Measurements from ENCODE around the gene METTL16.

Gene METTL16

DNA sequence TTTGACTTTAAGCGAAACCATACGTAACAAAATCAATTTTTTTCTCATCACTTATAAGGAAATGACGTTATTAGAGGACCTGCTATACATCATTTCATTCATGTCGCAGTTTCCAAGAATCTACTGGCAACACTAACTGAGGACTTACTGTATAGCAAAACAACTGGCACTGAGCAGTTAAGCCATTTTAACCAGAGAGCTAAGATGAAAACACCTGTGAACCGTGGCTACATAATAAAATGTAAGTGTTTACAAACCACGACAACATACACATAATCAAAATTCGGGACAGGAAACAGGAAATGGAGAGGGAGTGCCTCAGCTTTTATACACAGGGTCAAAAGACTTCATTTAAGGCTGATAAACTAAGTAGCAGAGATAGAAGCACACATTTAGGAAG lies 29.5 kb downstream of the METTL16 start:
- TF ChIP-seq ZNF274 (IDR thresholded peaks at IDR 0.05; ENCODE audit: low read depth, low read length), result no peak

DNA sequence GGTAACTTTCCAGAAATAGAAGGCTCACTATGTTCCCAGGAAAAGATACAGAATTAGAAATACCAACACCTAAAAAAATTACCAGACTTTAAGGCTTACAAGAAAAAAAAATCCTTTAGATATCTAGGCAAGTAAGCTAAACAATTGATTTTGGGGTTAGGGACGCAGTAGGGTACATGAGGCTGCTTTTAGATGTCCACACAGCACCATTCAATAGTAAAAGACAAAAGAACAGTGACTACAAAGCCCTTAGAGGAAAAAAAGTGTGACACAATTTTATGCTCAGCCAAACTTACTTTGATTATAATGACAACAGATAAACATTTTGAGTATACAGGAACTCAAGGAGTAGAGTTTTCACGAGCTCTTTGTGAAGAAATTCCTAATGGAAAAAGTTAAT lies 29.9 kb downstream of the METTL16 start:
- TF ChIP-seq ZNF274 (IDR thresholded peaks at IDR 0.05; ENCODE audit: low read depth, low read length), result no peak
- H3K4me3 ChIP-seq (ENCODE audit: low read length), result no peak overlapping the region

More for the DNA sequence above, 29.5 kb downstream of the METTL16 start:
- no peak overlapping the region for H3K4me3 ChIP-seq (ENCODE audit: low read length)

DNA sequence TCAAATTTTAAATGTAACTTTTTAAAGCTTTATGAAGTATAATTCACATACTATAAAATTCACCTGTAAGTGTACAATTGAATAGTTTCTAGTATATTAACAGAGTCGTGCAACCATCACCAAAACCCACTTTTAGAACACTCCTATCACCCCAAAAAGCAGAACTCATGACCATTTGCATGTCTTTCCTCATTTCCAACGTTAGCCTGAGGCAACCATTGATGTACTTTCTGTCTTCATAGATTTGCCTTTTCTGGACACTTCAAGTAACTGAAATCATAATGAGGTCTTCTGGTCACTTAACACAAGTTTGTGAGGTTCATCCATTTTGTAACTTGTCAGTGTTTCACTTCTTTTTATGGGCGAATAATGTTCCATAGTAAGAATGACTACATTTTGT lies 33.2 kb downstream of the METTL16 start:
- no peak for TF ChIP-seq ZNF274 (IDR thresholded peaks at IDR 0.05; ENCODE audit: low read depth, low read length)
- H3K4me3 ChIP-seq (ENCODE audit: low read length), result no peak overlapping the region

DNA sequence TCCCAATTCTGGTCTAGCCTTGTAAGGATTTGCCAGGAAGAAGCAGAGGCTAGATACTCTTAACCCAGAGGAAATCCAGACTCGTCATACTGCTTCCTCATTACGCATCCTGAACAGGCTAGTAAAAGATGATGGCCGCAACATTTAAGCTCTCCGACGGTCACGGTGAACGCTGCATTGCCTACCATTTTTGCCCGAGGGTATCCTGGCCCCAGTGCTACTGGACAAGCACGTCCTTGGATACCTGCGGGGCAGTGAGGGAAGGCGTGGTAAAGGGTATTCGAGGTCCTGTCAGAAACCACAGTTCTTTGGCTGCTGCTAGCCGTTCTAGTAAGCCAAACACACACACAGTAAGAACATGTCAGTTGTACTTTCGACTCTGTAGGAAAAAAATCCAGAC lies 36.6 kb downstream of the METTL16 start:
- TF ChIP-seq ZNF274 (IDR thresholded peaks at IDR 0.05; ENCODE audit: low read depth, low read length), result no peak
- no peak overlapping the region for H3K4me3 ChIP-seq (ENCODE audit: low read length)

DNA sequence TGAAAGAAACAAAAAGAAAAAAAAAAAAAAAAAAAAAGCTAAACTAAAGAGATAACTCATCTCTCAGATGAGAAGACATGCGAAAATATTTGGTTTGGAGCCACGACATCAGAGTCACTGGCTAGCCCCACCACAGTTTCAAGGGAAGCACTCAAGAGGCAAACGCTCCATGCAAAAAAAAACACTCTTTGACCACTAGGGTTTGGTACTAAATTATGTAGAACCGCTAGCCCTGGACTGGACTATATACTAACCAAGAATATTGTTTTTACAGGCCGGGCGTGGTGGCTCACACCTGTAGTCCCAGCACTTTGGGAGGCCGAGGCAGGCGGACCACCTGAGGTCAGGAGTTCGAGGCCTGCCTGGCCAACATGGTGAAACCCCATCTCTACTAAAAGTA lies 37.3 kb downstream of the METTL16 start:
- H3K4me3 ChIP-seq (ENCODE audit: low read length), result no peak overlapping the region
- TF ChIP-seq ZNF274 (IDR thresholded peaks at IDR 0.05; ENCODE audit: low read depth, low read length), result no peak

DNA sequence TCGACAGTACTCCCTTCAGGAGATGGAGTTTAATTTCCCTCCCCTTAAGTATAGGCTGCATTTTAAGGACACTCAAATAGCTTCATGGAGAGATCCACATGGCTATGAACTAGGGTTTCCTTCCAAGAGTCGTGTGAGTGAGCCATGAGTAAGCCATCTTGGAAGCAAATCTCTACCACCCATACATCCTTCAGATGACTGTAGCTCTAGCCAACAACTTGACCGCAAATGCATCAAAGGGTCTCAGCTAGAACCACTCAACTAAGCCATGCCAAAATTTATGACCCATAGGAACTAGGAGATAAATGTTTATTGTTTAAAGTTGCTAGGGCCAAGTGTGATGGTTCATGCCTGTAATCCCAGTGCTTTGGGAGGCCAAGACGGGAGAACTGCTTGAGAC lies 43.4 kb downstream of the METTL16 start:
- H3K4me3 ChIP-seq (ENCODE audit: low read length), result no peak overlapping the region
- TF ChIP-seq ZNF274 (IDR thresholded peaks at IDR 0.05; ENCODE audit: low read depth, low read length), result no peak

DNA sequence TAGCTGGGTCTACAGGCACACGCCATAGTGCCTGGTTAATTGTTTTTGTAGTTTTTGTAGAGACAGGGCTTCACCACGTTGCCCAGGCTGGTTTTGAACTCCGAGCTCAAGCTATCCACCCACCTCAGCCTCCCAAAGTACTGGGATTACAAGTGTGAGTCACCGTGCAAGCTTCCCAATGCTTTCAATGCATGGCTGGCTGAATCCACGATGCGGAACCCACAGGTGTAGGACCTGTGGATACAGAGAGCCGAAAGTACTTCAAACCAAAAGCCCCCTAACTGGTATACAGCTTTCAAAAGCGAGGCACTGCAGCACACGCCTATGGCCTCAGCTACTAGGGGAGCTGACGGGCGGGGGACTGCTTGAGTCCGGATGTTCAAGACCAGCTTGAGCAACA lies 44.8 kb downstream of the METTL16 start:
- no peak overlapping the region for H3K4me3 ChIP-seq (ENCODE audit: low read length)
- TF ChIP-seq ZNF274 (IDR thresholded peaks at IDR 0.05; ENCODE audit: low read depth, low read length), result no peak

DNA sequence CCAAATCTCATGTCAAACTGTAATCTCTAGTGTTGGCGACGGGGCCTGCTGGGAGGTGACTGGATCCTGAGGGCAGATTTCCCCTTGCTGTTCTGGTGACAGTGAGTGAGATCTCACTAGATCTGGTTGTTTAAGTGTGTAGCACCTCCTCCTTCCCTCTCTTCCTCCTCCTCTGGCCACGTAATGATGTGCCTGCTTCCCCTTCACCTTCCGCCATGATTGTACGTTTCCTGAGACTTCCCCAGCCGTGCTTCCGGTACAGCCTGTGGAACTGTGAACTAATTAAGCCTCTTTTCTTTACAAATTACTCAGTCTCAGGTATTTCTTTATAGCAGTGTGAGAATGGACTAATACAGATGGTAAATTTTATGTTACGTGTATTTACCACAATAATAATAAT lies 49.2 kb downstream of the METTL16 start:
- no peak overlapping the region for H3K4me3 ChIP-seq (ENCODE audit: low read length)
- no peak for TF ChIP-seq ZNF274 (IDR thresholded peaks at IDR 0.05; ENCODE audit: low read depth, low read length)

DNA sequence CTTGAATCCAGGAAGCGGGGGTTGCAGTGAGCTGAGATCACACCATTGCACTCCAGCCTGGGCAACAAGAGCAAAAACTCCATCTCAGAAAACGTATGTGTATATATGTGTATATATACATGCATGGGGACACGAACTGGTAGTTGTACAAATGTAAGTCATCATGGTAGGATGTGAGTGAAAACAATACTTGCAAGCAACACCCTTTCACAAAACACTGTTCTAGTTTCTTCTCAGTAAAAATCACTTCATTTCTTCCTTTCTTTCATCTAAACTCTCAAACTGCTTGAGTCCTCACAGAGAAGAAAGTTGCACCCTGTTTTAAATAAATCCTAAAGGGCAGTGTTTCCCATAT lies 51.8 kb downstream of the METTL16 start:
- H3K4me3 ChIP-seq (ENCODE audit: low read length), result no peak overlapping the region
- no peak for TF ChIP-seq ZNF274 (IDR thresholded peaks at IDR 0.05; ENCODE audit: low read depth, low read length)

DNA sequence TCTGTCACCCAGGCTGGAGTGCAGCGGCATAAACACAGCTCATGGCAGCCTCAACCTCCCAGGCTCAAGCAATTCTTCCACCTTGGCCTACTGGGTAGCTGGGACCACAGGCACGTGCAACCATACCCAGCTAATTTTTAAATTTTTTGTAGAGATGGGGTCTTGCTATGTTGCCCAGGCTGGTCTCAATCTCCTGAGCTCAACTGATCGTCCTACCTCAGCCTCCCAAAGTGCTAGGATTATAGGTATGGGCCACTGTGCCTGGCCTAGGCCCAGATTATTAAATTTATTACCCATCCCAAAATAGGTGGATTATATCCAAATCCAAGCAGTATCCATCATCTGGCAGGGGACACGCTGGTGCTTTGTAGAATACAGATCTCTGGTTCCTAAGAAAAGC lies 53.8 kb downstream of the METTL16 start:
- no peak overlapping the region for H3K4me3 ChIP-seq (ENCODE audit: low read length)
- no peak for TF ChIP-seq ZNF274 (IDR thresholded peaks at IDR 0.05; ENCODE audit: low read depth, low read length)

DNA sequence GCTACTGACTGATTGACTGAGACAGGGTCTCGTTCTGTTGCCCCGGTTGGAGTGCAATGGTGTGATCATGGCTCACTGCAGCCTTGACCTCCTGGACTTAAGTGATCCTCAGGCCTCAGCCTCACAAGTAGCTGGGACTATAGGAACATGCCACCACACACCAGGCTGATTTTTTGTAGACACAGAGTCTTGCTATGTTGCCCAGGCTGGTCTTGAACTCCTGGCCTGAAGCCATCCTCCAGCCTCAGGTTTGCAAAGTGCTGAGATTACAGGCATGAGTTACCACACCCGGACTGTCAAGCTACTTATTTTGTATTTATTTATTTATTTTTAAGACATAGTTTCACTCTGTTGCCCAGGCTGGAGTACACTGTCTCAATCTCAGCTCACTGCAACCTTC lies 55.2 kb downstream of the METTL16 start:
- H3K4me3 ChIP-seq (ENCODE audit: low read length), result no peak overlapping the region
- no peak for TF ChIP-seq ZNF274 (IDR thresholded peaks at IDR 0.05; ENCODE audit: low read depth, low read length)

DNA sequence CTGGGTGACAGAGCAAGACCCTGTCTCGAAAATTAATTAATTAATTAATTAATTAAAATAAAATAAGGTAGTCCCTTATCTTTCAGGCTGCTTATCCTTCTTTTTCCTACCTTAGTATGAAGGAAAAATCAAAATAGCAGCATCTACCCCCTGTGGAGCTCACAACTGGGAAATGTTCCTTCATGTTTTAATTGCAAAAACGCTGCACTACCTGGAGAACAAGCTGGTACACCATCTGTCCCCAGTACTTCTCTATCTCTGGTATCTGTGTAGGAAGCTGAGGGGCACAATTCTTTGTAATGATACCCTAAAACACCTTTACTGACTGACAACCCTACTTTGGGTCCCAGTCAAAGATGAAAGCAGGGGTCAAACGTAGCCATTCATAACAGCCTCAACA lies 55.7 kb downstream of the METTL16 start:
- no peak overlapping the region for H3K4me3 ChIP-seq (ENCODE audit: low read length)
- no peak for TF ChIP-seq ZNF274 (IDR thresholded peaks at IDR 0.05; ENCODE audit: low read depth, low read length)

DNA sequence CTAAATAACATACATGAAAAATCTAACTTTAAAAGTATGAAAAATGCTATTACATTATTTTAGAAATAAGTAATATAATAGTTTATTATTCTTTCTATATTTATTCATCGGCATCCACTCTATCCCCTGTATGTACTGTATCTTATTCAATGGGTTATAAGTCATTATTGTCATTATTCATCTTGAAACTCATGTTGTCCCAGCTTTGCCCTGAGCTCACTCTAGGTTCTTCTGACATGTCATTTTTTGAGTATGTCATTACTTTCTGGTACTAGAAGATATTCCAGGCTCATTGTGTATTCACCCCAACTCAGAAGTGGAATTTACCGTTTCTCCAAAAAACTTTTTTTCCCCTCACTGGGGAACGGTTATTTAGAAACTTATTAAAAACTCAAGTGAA lies 57.8 kb downstream of the METTL16 start:
- no peak overlapping the region for H3K4me3 ChIP-seq (ENCODE audit: low read length)
- TF ChIP-seq ZNF274 (IDR thresholded peaks at IDR 0.05; ENCODE audit: low read depth, low read length), result no peak

DNA sequence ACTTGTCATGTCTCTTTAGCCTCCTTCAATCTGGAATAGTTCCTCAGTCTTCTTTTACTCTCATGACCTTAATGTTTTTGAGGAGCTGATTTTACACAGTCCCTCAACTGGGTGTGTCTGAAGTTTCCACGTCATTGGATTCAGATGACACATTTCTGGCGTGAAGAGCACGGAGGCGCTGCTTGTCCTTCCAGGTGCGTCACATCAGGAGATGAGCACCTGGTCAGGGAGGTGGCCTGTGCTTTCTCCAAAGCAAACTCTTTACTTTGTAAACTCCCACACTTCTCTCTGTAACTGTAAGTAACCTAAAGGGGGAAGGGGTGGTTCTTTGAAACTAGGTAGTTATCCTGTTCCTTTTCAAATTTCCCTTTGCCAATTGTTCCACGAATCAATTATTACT lies 58.4 kb downstream of the METTL16 start:
- TF ChIP-seq ZNF274 (IDR thresholded peaks at IDR 0.05; ENCODE audit: low read depth, low read length), result no peak
- H3K4me3 ChIP-seq (ENCODE audit: low read length), result no peak overlapping the region

DNA sequence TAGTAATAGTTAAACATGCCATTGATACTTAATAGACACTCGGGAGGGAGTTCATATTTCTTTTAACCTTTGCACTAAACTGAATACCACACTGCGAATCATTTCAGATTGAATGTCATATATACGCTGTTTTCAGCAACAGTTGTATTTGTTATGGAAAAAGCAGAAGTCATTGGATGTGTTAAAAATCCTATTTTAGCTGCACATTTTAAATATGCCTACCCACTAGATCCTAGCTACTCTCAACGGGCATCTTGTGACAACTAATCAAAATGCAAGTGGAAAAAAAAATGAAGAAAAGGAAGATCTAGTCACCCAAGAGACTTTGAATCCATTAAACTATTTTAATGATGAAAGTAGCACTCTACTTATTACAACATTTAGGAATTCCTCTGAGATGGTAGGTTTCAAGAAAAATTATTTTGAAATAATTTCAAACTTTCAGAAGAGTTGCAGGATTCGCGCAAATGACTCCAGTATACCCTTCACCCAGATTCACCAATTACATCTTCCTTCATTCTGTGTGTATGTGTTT lies 59.4 kb downstream of the METTL16 start:
- no peak for TF ChIP-seq ZNF274 (IDR thresholded peaks at IDR 0.05; ENCODE audit: low read depth, low read length)
- H3K4me3 ChIP-seq (ENCODE audit: low read length), result no peak overlapping the region

DNA sequence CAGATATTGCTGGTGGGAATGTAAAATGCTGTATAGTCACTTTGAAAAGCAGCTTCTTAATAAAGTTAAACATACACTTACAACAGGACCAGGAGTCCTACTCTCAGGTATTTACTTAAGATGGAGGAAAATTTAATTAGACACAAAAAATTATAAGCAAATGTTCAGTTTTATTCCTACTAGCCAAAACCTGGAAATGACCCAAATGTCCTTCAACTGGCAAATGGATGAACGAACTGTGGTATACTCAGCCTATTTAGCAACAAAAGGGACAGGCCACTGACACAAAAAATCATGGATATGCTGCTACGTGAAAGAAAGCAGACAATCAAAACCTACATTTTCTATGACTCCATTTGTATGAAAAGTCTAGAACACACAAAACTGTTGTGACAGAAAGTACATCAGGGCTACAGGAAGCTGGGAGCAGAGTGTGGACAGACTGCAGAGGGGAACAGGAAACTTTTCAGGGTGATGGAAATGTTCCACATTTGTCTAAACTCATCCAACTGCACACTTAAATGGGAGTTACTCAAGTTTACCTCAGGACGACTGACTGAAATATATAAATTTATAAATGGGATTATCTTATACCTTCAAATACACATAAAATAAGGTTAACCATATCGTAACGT lies 61.6 kb downstream of the METTL16 start:
- no peak overlapping the region for H3K4me3 ChIP-seq (ENCODE audit: low read length)
- no peak for TF ChIP-seq ZNF274 (IDR thresholded peaks at IDR 0.05; ENCODE audit: low read depth, low read length)

Measured in GM08714 (cell line).